NCI-H1436 (cell line): ENCODE data around the gene MTCL3.

Experiments used
- DNase-seq: peaks from one replicate; lab custom pipeline; 2025; lab: John Stamatoyannopoulos, UW

Gene MTCL3

GRCh38 chr6:127518710-127519468 is at the start of gene MTCL3:
MTCL3 (minus strand) TSS chr6:127519335.
- peak; percentile 90 for DNase-seq

DNA sequence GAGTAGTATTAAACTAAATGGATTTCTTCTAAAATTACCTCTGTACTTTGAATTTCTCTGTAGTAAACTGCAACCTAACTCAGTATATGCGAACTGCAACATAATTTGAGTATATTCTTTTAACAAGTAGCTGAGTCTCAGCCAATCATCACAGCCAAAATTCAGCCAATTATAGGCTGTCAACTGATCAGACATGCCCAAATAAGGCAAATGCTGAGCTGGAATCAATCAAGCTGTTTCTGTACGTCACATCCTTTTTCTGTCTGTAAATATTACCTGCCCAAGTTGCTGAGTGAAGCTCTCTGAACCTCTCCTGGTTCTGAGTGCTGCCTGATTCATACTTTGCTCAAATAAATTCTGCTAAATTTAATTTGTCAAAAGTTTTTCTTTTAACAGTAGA is 48.3 kb upstream of the MTCL3 start:
- DNase-seq, result no peak

GRCh38 chr6:127566651-127567050 is 47.5 kb upstream of the MTCL3 start:
- no peak for DNase-seq

DNA sequence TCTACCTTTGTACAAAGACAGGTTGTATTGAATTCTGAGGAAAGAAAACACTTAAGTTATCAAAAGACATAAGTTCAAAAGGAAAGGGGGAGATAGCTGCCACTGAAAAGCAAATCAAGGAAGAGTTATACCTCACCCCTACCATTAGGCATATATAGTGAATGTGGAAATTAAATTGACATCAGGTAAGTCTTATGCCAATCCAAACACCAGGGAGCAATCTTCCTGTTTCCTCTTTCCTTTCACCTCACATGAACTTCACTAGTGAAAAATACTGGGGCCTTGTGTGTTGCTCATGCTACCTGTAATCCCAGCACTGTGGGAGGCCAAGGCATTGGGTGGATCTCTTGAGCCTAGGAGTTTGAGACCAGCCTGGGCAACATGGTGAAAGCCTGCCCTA is 47.0 kb upstream of the MTCL3 start:
- DNase-seq, result no peak

- DNase-seq, result no peak
Measured at GRCh38 chr6:127564761-127565160, 45.6 kb upstream of the MTCL3 start.

GRCh38 chr6:127561660-127562059 is 42.5 kb upstream of the MTCL3 start:
- no peak for DNase-seq

- DNase-seq, result peak; percentile 60
Measured at GRCh38 chr6:127554435-127555006, 35.4 kb upstream of the MTCL3 start.

DNA sequence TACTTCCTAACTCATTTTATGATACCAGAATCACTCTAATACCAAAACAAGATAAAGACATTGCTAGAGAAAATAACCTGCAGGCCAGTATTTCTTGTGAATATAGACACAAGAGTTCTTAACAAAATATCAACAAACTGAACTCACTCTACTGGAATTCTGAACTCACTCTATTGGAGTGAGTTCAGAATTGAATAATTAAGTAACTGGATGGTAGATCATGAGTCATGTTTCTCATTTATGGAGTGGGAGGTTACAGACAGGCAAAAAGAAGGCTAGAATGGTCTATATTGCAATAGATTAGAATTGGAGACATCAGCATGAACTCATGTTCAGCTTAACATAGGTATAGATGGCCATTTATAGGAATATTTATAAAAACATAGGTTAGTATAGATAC is 31.3 kb upstream of the MTCL3 start:
- DNase-seq, result no peak

DNA sequence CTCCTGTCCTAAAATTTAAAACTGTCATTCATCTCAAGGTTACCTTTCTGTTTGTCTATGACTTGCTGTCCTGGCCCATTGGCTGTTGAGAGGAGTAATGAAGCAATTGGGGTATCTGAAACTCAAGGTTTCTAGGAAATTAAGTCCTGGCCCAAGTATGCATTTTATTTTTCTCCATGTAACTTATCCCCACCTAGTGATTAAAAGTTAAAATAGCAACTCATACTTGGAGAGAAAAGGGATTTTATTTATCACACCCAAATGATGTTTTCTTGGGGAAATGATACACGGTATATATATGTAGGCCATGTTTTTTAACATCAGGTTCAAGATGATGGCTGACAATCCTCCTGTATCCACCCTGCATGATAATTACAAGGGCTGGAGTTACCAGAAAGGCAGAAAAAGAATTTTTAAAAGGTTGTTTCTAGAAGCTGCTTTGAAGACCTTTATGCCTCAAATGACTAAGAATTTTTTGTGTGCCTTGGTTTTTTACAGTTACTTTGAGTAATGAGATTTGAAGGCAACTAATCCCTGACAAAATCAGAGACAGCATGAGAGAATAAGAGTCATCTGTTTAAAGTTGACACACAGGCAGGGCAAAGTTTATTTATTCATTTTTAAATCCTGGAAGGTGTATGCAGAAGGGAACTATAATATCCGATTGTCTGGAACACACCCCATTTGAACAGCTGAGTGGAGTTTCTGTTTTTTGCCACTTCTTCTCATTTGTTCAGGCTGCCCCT is 28.9 kb upstream of the MTCL3 start:
- DNase-seq, result no peak

- no peak for DNase-seq
Measured at GRCh38 chr6:127547215-127547614, 28.1 kb upstream of the MTCL3 start.

DNA sequence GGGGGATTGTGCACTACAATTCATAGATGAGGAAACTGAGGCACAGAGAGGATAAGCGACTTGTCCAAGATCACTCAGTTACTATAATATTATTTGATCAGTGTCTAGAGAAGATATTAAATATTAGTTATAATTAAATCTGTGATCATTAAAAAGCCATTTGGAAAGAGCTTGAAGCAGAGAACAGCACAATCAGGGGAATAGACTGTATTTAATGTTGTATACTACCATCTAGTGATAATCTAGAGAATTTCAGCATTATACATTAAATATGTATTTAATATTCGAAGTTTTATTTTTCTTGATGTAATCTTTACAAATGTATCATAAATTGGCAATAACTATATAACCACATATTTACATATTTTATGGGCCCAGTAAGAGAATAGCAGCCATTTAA is 20.1 kb upstream of the MTCL3 start:
- DNase-seq, result peak; percentile 22

GRCh38 chr6:127538750-127539264 is 19.7 kb upstream of the MTCL3 start:
- DNase-seq, result no peak

GRCh38 chr6:127533736-127534135 is 14.6 kb upstream of the MTCL3 start:
- no peak for DNase-seq

DNA sequence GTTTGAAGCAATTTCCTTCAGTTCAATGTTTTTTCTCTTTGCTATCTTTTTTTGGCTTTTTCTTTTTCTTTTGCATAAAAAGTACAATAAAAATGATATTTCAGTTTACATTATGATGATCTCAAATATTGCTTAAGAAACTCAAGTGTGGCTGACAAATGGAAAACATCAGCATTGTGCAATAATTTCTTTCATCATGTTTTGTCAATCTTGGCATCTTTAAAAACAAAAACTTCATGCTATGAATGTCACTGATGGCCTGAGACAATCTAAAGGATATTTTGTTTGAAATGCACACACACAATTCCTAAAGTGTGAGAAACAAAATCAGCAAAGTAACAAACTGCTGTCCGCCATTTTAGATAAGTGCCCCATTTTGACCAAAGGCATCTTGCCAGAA is 13.9 kb upstream of the MTCL3 start:
- DNase-seq, result no peak

DNA sequence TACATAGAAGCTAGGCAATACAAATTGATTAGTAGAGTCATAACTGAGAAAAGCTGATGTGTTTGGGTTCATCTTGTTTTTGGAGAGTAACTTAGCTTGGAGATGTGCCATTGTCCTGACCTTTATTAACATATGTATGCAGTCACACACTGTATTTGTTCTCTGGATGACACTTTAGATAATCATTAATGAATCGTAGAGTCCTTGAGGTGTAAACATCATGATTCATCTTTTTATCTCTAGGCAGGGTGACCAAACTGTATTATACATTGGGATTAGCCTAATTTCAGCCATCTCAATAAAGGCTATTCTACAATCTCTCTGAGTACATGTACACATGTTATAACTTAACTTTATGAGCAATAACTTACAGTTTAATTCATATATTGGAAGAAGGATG is 3.6 kb upstream of the MTCL3 start:
- DNase-seq, result no peak

DNA sequence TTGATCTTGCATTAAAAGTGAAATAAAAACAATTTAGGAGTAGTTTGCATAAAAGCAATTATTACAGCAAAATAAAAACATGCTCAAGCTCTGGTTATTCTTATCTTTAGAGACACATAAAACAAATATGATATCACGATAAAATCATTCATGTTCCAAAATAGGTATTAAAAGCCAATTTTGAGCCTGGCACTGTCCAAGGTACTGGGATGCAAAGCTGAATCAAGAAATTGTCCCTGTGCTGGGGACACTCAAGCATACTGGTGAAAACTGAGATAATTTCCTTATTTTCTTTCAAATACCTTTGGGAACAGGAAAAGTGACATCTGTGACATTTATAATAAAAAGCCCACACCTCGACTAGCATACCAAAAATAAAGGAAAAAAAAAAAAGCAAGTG is 931 bp upstream of the MTCL3 start:
- no peak for DNase-seq

DNA sequence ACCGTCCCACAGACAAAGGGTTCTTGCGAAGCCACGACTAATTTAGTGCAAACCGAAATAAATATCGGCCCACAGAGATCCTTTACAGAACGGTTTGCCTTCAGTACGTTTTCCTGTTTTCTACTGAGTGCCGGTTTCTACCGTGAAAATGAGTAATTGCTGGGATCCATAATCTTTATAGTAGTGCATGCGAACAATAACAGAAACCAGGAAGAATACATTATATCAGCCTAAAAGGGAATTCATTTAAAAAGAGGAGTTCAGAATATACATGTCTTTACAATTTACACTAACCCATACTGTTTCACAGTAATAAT is 292 bp upstream of the MTCL3 start:
- DNase-seq, result no peak

- DNase-seq, result peak; percentile 30
Measured at GRCh38 chr6:127518191-127518709, 885 bp downstream of the MTCL3 start.

GRCh38 chr6:127517693-127518092 is 1.4 kb downstream of the MTCL3 start:
- DNase-seq, result no peak

GRCh38 chr6:127516662-127517273 is 2.4 kb downstream of the MTCL3 start:
- peak; percentile 47 for DNase-seq

- peak; percentile 49 for DNase-seq
Measured at GRCh38 chr6:127515794-127516661, 3.1 kb downstream of the MTCL3 start.
